Hepatic stellate cell (primary cell): ENCODE measurements around the gene GARS1.
A peak's percentile ranks its signal among the peaks of the same experiment; 100 is the strongest.
"Not testable (repeated sequence)": the region's sequence is repeated elsewhere in the genome, so short reads cannot be mapped to it uniquely, and the experiment has no call there.

ENCODE experiments used
- DNase-seq: peaks from one replicate; pipeline ENCODE4 v3.0.0; 2011; ENCODE audit warnings: low spot score

The GARS1 gene

GRCh38 chr7:30594540-30595435 is at the start of gene GARS1:
Gene GARS1, plus strand, starts transcription at chr7:30594878. Its CDS starts 44 bp downstream, at chr7:30594922.
- peak; percentile 85 for DNase-seq

GRCh38 chr7:30545791-30546555 is 48.7 kb upstream of the GARS1 start:
- DNase-seq = no peak

- DNase-seq = no peak
Measured at GRCh38 chr7:30546596-30546995, 48.1 kb upstream of the GARS1 start.

- DNase-seq = peak; percentile 63
Measured at GRCh38 chr7:30548845-30549244, 45.8 kb upstream of the GARS1 start.

- DNase-seq = no peak
Measured at GRCh38 chr7:30549931-30550493, 44.7 kb upstream of the GARS1 start.

GRCh38 chr7:30552330-30552729 is 42.3 kb upstream of the GARS1 start:
- no peak for DNase-seq

- DNase-seq = no peak
Measured at GRCh38 chr7:30553141-30553540, 41.5 kb upstream of the GARS1 start.

- no peak for DNase-seq
Measured at GRCh38 chr7:30553546-30553945, 41.1 kb upstream of the GARS1 start.

- DNase-seq = no peak
Measured at GRCh38 chr7:30555525-30555924, 39.2 kb upstream of the GARS1 start.

- no peak for DNase-seq
Measured at GRCh38 chr7:30556840-30557239, 37.8 kb upstream of the GARS1 start.

- no peak for DNase-seq
Measured at GRCh38 chr7:30557245-30557644, 37.4 kb upstream of the GARS1 start.

GRCh38 chr7:30559611-30560010 is 35.1 kb upstream of the GARS1 start:
- no peak for DNase-seq

- no peak for DNase-seq
Measured at GRCh38 chr7:30561389-30561788, 33.3 kb upstream of the GARS1 start.

- peak; percentile 20 for DNase-seq
Measured at GRCh38 chr7:30562498-30562897, 32.2 kb upstream of the GARS1 start.

- no peak for DNase-seq
Measured at GRCh38 chr7:30562909-30563308, 31.8 kb upstream of the GARS1 start.

GRCh38 chr7:30563326-30563942 is 31.2 kb upstream of the GARS1 start:
- peak; percentile 18 for DNase-seq

GRCh38 chr7:30564243-30564892 is 30.3 kb upstream of the GARS1 start:
- peak; percentile 70 for DNase-seq

GRCh38 chr7:30566596-30566995 is 28.1 kb upstream of the GARS1 start:
- DNase-seq = no peak

- no peak for DNase-seq
Measured at GRCh38 chr7:30567081-30567480, 27.6 kb upstream of the GARS1 start.

GRCh38 chr7:30570238-30570637 is 24.4 kb upstream of the GARS1 start:
- not testable (repeated sequence) for DNase-seq

GRCh38 chr7:30572212-30572841 is 22.4 kb upstream of the GARS1 start:
- DNase-seq = no peak
